ENCODE measurements around the gene NIPAL1. TPM values are rescaled to one million over a fixed set of nuclear protein-coding genes. Genes with fewer than 3 reads are reported as not detected.
A peak's percentile ranks its signal among the peaks of the same experiment; 100 is the strongest.
"Not testable (repeated sequence)": the region's sequence is repeated elsewhere in the genome, so short reads cannot be mapped to it uniquely, and the experiment has no call there.

The NIPAL1 gene
- total and polyA plus RNA-seq, 4 donors = 1.0 to 2.8 (median 1.7) TPM

GRCh38 chr4:48003568-48003967 lies 13.0 kb upstream of the NIPAL1 start:
- H3K27me3 ChIP-seq (ENCODE audit: control insufficient read depth, insufficient read depth, low read length); H3K4me3 ChIP-seq (ENCODE audit: low read depth, low read length); H3K36me3 ChIP-seq (ENCODE audit: control insufficient read depth, insufficient read depth, low read length); H3K27ac ChIP-seq (ENCODE audit: low read depth, low read length); H3K4me1 ChIP-seq (ENCODE audit: control insufficient read depth, insufficient read depth, low read length); DNase-seq (ENCODE audit: low read depth in 4 of 6, low spot score in 6 of 6): not testable (repeated sequence)
- H3K9me3 ChIP-seq (ENCODE audit: control insufficient read depth, insufficient read depth, low read length) = peaks cover 13% of the 10 kb centered on the region
- no CpG with 5 or more reads among the region's 2 CpGs for WGBS (ENCODE audit: insufficient coverage)

GRCh38 chr4:48005781-48006180 lies 10.8 kb upstream of the NIPAL1 start:
- Histone ChIP-seq H3K9me3 (ENCODE audit: control insufficient read depth, insufficient read depth, low read length) (peaks cover 14% of the 10 kb centered on the region), H3K36me3 (ENCODE audit: control insufficient read depth, insufficient read depth, low read length) (no peaks in the 10 kb centered on the region), H3K27me3 (ENCODE audit: control insufficient read depth, insufficient read depth, low read length) (no peaks in the 10 kb centered on the region), H3K4me1 (ENCODE audit: control insufficient read depth, insufficient read depth, low read length) (no peaks in the 10 kb centered on the region), H3K27ac (ENCODE audit: low read depth, low read length) (no peak overlapping the region), H3K4me3 (ENCODE audit: low read depth, low read length) (no peak overlapping the region)
- no CpG with 5 or more reads among the region's 2 CpGs for WGBS (ENCODE audit: insufficient coverage)
- DNase-seq (ENCODE audit: low read depth in 4 of 6, low spot score in 6 of 6) = no peak

GRCh38 chr4:48008021-48008596 lies 8.5 kb upstream of the NIPAL1 start:
- no peak for DNase-seq (ENCODE audit: low read depth in 4 of 6, low spot score in 6 of 6)
- H3K4me3 ChIP-seq (ENCODE audit: low read depth, low read length) = no peak overlapping the region
- no peak overlapping the region for H3K27ac ChIP-seq (ENCODE audit: low read depth, low read length)
- H3K9me3 ChIP-seq (ENCODE audit: control insufficient read depth, insufficient read depth, low read length) = peaks cover 14% of the 10 kb centered on the region
- no peaks in the 10 kb centered on the region for H3K27me3 ChIP-seq (ENCODE audit: control insufficient read depth, insufficient read depth, low read length)
- H3K36me3 ChIP-seq (ENCODE audit: control insufficient read depth, insufficient read depth, low read length) = no peaks in the 10 kb centered on the region
- H3K4me1 ChIP-seq (ENCODE audit: control insufficient read depth, insufficient read depth, low read length) = no peaks in the 10 kb centered on the region

GRCh38 chr4:48010906-48011305 lies 5.7 kb upstream of the NIPAL1 start:
- H3K4me3 ChIP-seq (ENCODE audit: low read depth, low read length); H3K27me3 ChIP-seq (ENCODE audit: control insufficient read depth, insufficient read depth, low read length); H3K4me1 ChIP-seq (ENCODE audit: control insufficient read depth, insufficient read depth, low read length); H3K36me3 ChIP-seq (ENCODE audit: control insufficient read depth, insufficient read depth, low read length); DNase-seq (ENCODE audit: low read depth in 4 of 6, low spot score in 6 of 6); H3K27ac ChIP-seq (ENCODE audit: low read depth, low read length): not testable (repeated sequence)
- H3K9me3 ChIP-seq (ENCODE audit: control insufficient read depth, insufficient read depth, low read length) = peaks cover 14% of the 10 kb centered on the region
- WGBS (ENCODE audit: insufficient coverage) = 85% methylated on average over 2 of the region's 6 CpGs

GRCh38 chr4:48011722-48012121 lies 4.8 kb upstream of the NIPAL1 start:
- H3K27ac ChIP-seq (ENCODE audit: low read depth, low read length) = no peak overlapping the region
- 100% methylated on average over 1 of the region's 4 CpGs for WGBS (ENCODE audit: insufficient coverage)
- H3K4me1 ChIP-seq (ENCODE audit: control insufficient read depth, insufficient read depth, low read length) = peaks cover 7% of the 10 kb centered on the region
- H3K9me3 ChIP-seq (ENCODE audit: control insufficient read depth, insufficient read depth, low read length) = peaks cover 12% of the 10 kb centered on the region
- H3K4me3 ChIP-seq (ENCODE audit: low read depth, low read length) = no peak overlapping the region
- H3K27me3 ChIP-seq (ENCODE audit: control insufficient read depth, insufficient read depth, low read length) = peaks cover 1% of the 10 kb centered on the region
- no peaks in the 10 kb centered on the region for H3K36me3 ChIP-seq (ENCODE audit: control insufficient read depth, insufficient read depth, low read length)
- no peak for DNase-seq (ENCODE audit: low read depth in 4 of 6, low spot score in 6 of 6)

- H3K4me3 ChIP-seq (ENCODE audit: low read depth, low read length) = no peak overlapping the region
- H3K36me3 ChIP-seq (ENCODE audit: control insufficient read depth, insufficient read depth, low read length) = no peaks in the 10 kb centered on the region
- DNase-seq (ENCODE audit: low read depth in 4 of 6, low spot score in 6 of 6) = no peak
- no peak overlapping the region for H3K27ac ChIP-seq (ENCODE audit: low read depth, low read length)
- WGBS (ENCODE audit: insufficient coverage) = no CpG with 5 or more reads among the region's 3 CpGs
- peaks cover 11% of the 10 kb centered on the region for H3K27me3 ChIP-seq (ENCODE audit: control insufficient read depth, insufficient read depth, low read length)
- peaks cover 3% of the 10 kb centered on the region for H3K9me3 ChIP-seq (ENCODE audit: control insufficient read depth, insufficient read depth, low read length)
- peaks cover 16% of the 10 kb centered on the region for H3K4me1 ChIP-seq (ENCODE audit: control insufficient read depth, insufficient read depth, low read length)
Measured at GRCh38 chr4:48012824-48013223, 3.7 kb upstream of the NIPAL1 start.

GRCh38 chr4:48015216-48015615 lies 1.4 kb upstream of the NIPAL1 start:
- Histone ChIP-seq H3K27me3 (ENCODE audit: control insufficient read depth, insufficient read depth, low read length) (peaks cover 18% of the 10 kb centered on the region), H3K27ac (ENCODE audit: low read depth, low read length) (no peak overlapping the region), H3K4me1 (ENCODE audit: control insufficient read depth, insufficient read depth, low read length) (peaks cover 16% of the 10 kb centered on the region), H3K4me3 (ENCODE audit: low read depth, low read length) (no peak overlapping the region), H3K9me3 (ENCODE audit: control insufficient read depth, insufficient read depth, low read length) (no peaks in the 10 kb centered on the region), H3K36me3 (ENCODE audit: control insufficient read depth, insufficient read depth, low read length) (no peaks in the 10 kb centered on the region)
- no peak for DNase-seq (ENCODE audit: low read depth in 4 of 6, low spot score in 6 of 6)
- WGBS (ENCODE audit: insufficient coverage) = 89% methylated on average over 1 of the region's 4 CpGs

GRCh38 chr4:48015678-48016077 lies 894 bp upstream of the NIPAL1 start:
- H3K27me3 ChIP-seq (ENCODE audit: control insufficient read depth, insufficient read depth, low read length) = peaks cover 18% of the 10 kb centered on the region
- 100% methylated on average over 2 of the region's 5 CpGs for WGBS (ENCODE audit: insufficient coverage)
- no peak for DNase-seq (ENCODE audit: low read depth in 4 of 6, low spot score in 6 of 6)

GRCh38 chr4:48017108-48017571 lies 568 bp downstream of the NIPAL1 start:
- Histone ChIP-seq H3K27ac (ENCODE audit: low read depth, low read length) (no peak overlapping the region), H3K4me3 (ENCODE audit: low read depth, low read length) (peak overlapping the region; percentile 74), H3K27me3 (ENCODE audit: control insufficient read depth, insufficient read depth, low read length) (peaks cover 18% of the 10 kb centered on the region), H3K9me3 (ENCODE audit: control insufficient read depth, insufficient read depth, low read length) (no peaks in the 10 kb centered on the region), H3K36me3 (ENCODE audit: control insufficient read depth, insufficient read depth, low read length) (no peaks in the 10 kb centered on the region), H3K4me1 (ENCODE audit: control insufficient read depth, insufficient read depth, low read length) (peaks cover 16% of the 10 kb centered on the region)
- DNase-seq (ENCODE audit: low read depth in 4 of 6, low spot score in 6 of 6) = peak in 3 of 6 donors; percentile 6 to 53 (median 49)
- under 1% methylated on average over 35 of the region's 35 CpGs for WGBS (ENCODE audit: insufficient coverage)

More at GRCh38 chr4:48015678-48016077, 894 bp upstream of the NIPAL1 start:
- Histone ChIP-seq H3K36me3 (ENCODE audit: control insufficient read depth, insufficient read depth, low read length) (no peaks in the 10 kb centered on the region), H3K27ac (ENCODE audit: low read depth, low read length) (no peak overlapping the region), H3K9me3 (ENCODE audit: control insufficient read depth, insufficient read depth, low read length) (no peaks in the 10 kb centered on the region), H3K4me1 (ENCODE audit: control insufficient read depth, insufficient read depth, low read length) (peaks cover 16% of the 10 kb centered on the region), H3K4me3 (ENCODE audit: low read depth, low read length) (no peak overlapping the region)

GRCh38 chr4:48018112-48018511 lies 1.5 kb downstream of the NIPAL1 start:
- DNase-seq (ENCODE audit: low read depth in 4 of 6, low spot score in 6 of 6) = no peak
- peaks cover 16% of the 10 kb centered on the region for H3K4me1 ChIP-seq (ENCODE audit: control insufficient read depth, insufficient read depth, low read length)
- H3K27me3 ChIP-seq (ENCODE audit: control insufficient read depth, insufficient read depth, low read length) = peaks cover 18% of the 10 kb centered on the region
- no peaks in the 10 kb centered on the region for H3K36me3 ChIP-seq (ENCODE audit: control insufficient read depth, insufficient read depth, low read length)
- H3K27ac ChIP-seq (ENCODE audit: low read depth, low read length) = no peak overlapping the region
- WGBS (ENCODE audit: insufficient coverage) = 38% methylated on average over 1 of the region's 2 CpGs
- no peak overlapping the region for H3K4me3 ChIP-seq (ENCODE audit: low read depth, low read length)
- no peaks in the 10 kb centered on the region for H3K9me3 ChIP-seq (ENCODE audit: control insufficient read depth, insufficient read depth, low read length)

All from spinal cord (tissue), 10 donors.